Erythroblast (primary cell): ENCODE data around the gene ICOSLG.

Source experiments
- GATA1 ChIP-seq: IDR thresholded peaks from 2 replicates; pipeline ENCODE4 v1.6.1; 2011; ENCODE audit warnings: low read depth, mild to moderate bottlenecking, control low read depth, low read length, moderate library complexity
- POLR2A ChIP-seq: IDR thresholded peaks from 2 replicates; pipeline ENCODE4 v1.6.1; 2011; ENCODE audit warnings: mild to moderate bottlenecking, low read length

DNA sequence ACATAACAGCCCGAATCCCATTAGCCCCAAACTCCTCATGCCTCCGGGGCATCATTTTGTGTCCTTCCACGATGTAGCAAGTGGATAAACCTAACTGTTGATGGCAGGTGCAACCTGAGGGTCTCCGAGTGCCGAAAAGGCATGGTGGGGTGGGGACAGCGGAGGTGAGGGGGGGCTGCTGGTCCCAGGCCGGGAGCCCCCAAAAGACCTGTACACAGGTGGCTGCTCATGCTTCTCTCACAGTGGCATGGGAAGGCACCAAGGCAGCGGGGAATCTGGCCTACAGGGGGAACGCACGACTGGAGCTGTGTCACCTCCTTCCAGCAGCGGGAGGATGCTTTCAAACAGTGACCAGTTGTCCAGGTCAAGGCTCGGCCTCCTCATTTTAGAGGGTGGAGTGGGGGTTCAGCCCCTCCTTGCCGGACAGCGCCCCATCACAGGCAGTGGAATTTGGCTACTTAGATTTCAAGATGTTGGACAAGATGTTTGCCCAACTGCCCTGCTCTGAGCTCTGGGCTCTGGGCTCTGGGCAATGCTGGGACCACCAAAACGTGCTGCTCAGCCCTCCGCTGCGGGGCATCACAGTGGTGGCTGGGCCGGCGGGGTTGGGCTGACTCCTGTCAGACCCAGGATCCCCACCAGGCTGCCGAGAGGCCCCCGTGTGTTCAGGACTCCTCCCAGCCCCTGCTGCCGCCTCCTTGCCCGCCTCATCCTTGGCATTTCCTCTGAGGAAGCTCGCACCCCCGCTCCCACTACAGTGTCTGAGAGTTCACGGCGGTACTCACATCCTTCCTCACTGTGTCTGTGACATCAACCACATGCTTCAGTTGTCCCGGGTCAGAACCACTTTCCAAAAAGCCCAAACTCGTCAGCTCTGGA, 13.3 kb upstream of the ICOSLG start:
- TF ChIP-seq POLR2A (no peak), GATA1 (no peak)
